ENCODE results near the gene GPR17. TPM values are rescaled to one million over a fixed set of nuclear protein-coding genes. Genes with fewer than 3 reads are reported as not detected.

GPR17 gene
- total and polyA plus RNA-seq, 4 donors, result 0.03 to 0.14 (median 0.07) TPM; not detected in 1

DNA sequence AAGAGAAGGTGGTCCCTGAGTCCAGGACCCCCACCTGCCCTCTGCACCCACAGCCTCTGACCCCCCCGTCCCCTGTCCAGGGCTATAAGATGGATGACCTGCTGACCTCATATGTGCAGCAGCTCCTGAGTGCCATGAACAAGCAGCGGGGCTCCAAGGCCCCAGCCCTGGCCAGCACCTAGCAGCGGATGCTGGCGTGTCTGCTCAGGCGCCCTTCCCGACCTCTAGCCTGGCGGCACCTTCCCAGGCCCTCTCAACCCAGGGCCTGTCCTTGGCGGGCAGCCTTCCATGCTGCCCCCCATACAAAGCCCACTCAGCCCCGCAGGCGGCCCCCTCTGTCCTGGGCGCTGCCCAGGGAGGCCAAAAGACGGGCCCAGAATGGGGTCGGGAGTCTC is 8.7 kb upstream of the GPR17 start:
- Histone ChIP-seq H3K9me3 (ENCODE audit: control insufficient read depth in 4 of 4, low read length in 3 of 4) (no peaks in the 10 kb centered on the region), H3K27me3 (ENCODE audit: control insufficient read depth in 4 of 4, insufficient read depth in 4 of 4, low read length in 3 of 4) (no peaks in the 10 kb centered on the region), H3K9ac (ENCODE audit: low read depth in 1 of 2, low read length in 2 of 2) (no peak overlapping the region), H3K4me1 (ENCODE audit: control insufficient read depth in 4 of 4, insufficient read depth in 4 of 4, low read length in 3 of 4) (peaks cover 3 to 25% (median 11%) of the 10 kb centered on the region in 4 donors), H3K27ac (ENCODE audit: low read depth in 1 of 2, low read length in 2 of 2) (peak overlapping the region; percentile 75 to 79), H3K36me3 (ENCODE audit: control insufficient read depth in 4 of 4, insufficient read depth in 3 of 4, low read depth in 1 of 4, low read length in 3 of 4) (peaks cover 0 to 6% (median 0%) of the 10 kb centered on the region in 4 donors), H3K4me3 (ENCODE audit: low read depth in 1 of 3, low read length in 3 of 3) (no peak overlapping the region)
- TF ChIP-seq, protein P1, sequence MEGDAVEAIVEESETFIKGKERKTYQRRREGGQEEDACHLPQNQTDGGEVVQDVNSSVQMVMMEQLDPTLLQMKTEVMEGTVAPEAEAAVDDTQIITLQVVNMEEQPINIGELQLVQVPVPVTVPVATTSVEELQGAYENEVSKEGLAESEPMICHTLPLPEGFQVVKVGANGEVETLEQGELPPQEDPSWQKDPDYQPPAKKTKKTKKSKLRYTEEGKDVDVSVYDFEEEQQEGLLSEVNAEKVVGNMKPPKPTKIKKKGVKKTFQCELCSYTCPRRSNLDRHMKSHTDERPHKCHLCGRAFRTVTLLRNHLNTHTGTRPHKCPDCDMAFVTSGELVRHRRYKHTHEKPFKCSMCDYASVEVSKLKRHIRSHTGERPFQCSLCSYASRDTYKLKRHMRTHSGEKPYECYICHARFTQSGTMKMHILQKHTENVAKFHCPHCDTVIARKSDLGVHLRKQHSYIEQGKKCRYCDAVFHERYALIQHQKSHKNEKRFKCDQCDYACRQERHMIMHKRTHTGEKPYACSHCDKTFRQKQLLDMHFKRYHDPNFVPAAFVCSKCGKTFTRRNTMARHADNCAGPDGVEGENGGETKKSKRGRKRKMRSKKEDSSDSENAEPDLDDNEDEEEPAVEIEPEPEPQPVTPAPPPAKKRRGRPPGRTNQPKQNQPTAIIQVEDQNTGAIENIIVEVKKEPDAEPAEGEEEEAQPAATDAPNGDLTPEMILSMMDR (IDR thresholded peaks at IDR 0.05; ENCODE audit: low read depth, low read length, missing input control), result no peak
- no peak for TF ChIP-seq HNF4A (conservative IDR thresholded peaks at IDR 0.05)
- TF ChIP-seq NR2F2 (IDR thresholded peaks at IDR 0.05), result peak; percentile 12
- no peak for TF ChIP-seq FOXA1 (IDR thresholded peaks at IDR 0.05)
- TF ChIP-seq EGR1 (IDR thresholded peaks at IDR 0.05; ENCODE audit: low read depth in 2 of 2), result no peak
- no peak for DNase-seq (ENCODE audit: low spot score)
- 69% methylated on average over 13 of the region's 13 CpGs for WGBS

- no peak for DNase-seq (ENCODE audit: low spot score)
Measured at GRCh38 chr2:127637725-127638252, 8.2 kb upstream of the GPR17 start.

DNA sequence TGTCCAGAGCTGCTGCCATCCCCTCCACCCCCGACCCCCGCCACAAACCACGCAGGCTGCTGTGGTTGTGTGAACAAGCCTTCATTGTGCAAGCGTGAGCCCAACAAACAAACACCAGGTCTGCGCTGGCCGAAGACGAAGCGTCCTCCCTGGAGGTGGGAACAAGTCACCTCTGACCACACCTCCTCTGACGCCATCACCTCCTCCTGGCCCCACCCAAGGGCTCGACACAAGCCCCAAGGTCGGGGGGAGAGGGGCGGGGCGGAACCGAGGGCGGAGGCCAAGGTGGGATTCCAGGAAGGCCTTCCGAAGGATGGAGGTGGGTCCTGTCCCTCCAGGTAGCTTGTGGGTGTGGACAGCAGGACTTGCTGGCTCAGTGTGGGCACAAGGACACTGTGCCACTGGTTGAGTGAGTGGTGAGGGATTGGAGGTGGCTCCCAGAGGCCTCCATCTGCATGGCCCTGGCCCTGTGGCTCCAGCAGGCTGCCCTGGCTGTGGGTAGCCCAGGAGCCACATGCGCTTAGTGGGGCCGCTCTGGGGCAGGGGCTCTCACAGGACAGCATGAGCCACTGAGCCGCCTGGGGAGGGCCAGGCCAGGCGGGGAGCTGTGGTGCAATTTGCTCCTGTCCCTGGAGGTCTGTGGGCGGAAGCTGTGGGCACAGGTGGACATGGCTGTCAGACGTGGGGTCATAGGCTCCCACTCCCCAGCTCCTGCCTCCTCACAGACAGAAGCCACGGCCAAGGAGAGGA is 7.4 kb upstream of the GPR17 start:
- no peaks in the 10 kb centered on the region for H3K27me3 ChIP-seq (ENCODE audit: control insufficient read depth in 4 of 4, insufficient read depth in 4 of 4, low read length in 3 of 4)
- peaks cover 0 to 6% (median 0%) of the 10 kb centered on the region in 4 donors for H3K36me3 ChIP-seq (ENCODE audit: control insufficient read depth in 4 of 4, insufficient read depth in 3 of 4, low read depth in 1 of 4, low read length in 3 of 4)
- peaks cover 4 to 25% (median 11%) of the 10 kb centered on the region in 4 donors for H3K4me1 ChIP-seq (ENCODE audit: control insufficient read depth in 4 of 4, insufficient read depth in 4 of 4, low read length in 3 of 4)
- DNase-seq (ENCODE audit: low spot score), result no peak
- TF ChIP-seq YY1 (IDR thresholded peaks at IDR 0.05) (no peak), RAD21 (IDR thresholded peaks at IDR 0.05) (no peak), JUND (IDR thresholded peaks at IDR 0.05) (no peak), HNF4G (IDR thresholded peaks at IDR 0.05) (no peak), FOXA2 (IDR thresholded peaks at IDR 0.05) (no peak)
- H3K9ac ChIP-seq (ENCODE audit: low read depth in 1 of 2, low read length in 2 of 2), result no peak overlapping the region
- WGBS, result 72% methylated on average over 23 of the region's 23 CpGs
- no peaks in the 10 kb centered on the region for H3K9me3 ChIP-seq (ENCODE audit: control insufficient read depth in 4 of 4, low read length in 3 of 4)
- H3K27ac ChIP-seq (ENCODE audit: low read depth in 1 of 2, low read length in 2 of 2), result peak overlapping the region; percentile 75 to 79
- H3K4me3 ChIP-seq (ENCODE audit: low read depth in 1 of 3, low read length in 3 of 3), result no peak overlapping the region

More at GRCh38 chr2:127637725-127638252, 8.2 kb upstream of the GPR17 start:
- TF ChIP-seq NR2F2 (IDR thresholded peaks at IDR 0.05), result peak; percentile 15
- TF ChIP-seq GABPA (IDR thresholded peaks at IDR 0.05 in 1 of 2, conservative IDR thresholded peaks at IDR 0.05 in 1 of 2), result peak in 1 of 2 donors; percentile 50
- TF ChIP-seq, protein P1 (IDR thresholded peaks at IDR 0.05; ENCODE audit: low read depth, low read length, missing input control), result no peak
- no peak for TF ChIP-seq FOXA1 (IDR thresholded peaks at IDR 0.05)
- no peak for TF ChIP-seq ATF3 (IDR thresholded peaks at IDR 0.05)
- Histone ChIP-seq H3K36me3 (ENCODE audit: control insufficient read depth in 4 of 4, insufficient read depth in 3 of 4, low read depth in 1 of 4, low read length in 3 of 4) (peaks cover 0 to 6% (median 0%) of the 10 kb centered on the region in 4 donors), H3K4me1 (ENCODE audit: control insufficient read depth in 4 of 4, insufficient read depth in 4 of 4, low read length in 3 of 4) (peaks cover 4 to 25% (median 11%) of the 10 kb centered on the region in 4 donors), H3K27me3 (ENCODE audit: control insufficient read depth in 4 of 4, insufficient read depth in 4 of 4, low read length in 3 of 4) (no peaks in the 10 kb centered on the region), H3K9me3 (ENCODE audit: control insufficient read depth in 4 of 4, low read length in 3 of 4) (no peaks in the 10 kb centered on the region), H3K9ac (ENCODE audit: low read depth in 1 of 2, low read length in 2 of 2) (no peak overlapping the region), H3K4me3 (ENCODE audit: low read depth in 1 of 3, low read length in 3 of 3) (no peak overlapping the region), H3K27ac (ENCODE audit: low read depth in 1 of 2, low read length in 2 of 2) (peak overlapping the region; percentile 75 to 79)
- WGBS, result 63% methylated on average over 8 of the region's 8 CpGs

All from liver (tissue), 9 donors.